ENCODE results near the gene DUS2. TPM values are rescaled to one million over a fixed set of nuclear protein-coding genes. Genes with fewer than 3 reads are reported as not detected.

The DUS2 gene
- 10 to 100 TPM; 34.2 to 35.1 TPM for total RNA-seq

GRCh38 chr16:68022728-68023537 is at the start of gene DUS2, which contains the start of gene DDX28:
Gene DUS2 (plus strand): TSS chr16:68023284. CDS start chr16:68038024, 14,740 bp downstream.
Gene DDX28 (minus strand): TSS chr16:68023232. CDS start chr16:68023202, 30 bp downstream.
- H3K4me3 Mint-ChIP-seq, result peak within 1 kb of the TSS; percentile 87
- intact Hi-C loops (cut with micrococcal nuclease), result no loop called here
- H3K27me3 Mint-ChIP-seq, result no peaks in the 10 kb centered on the region
- peak; percentile 93 for ATAC-seq
- no peak for TF ChIP-seq CTCF (IDR thresholded peaks at IDR 0.05)
- H3K36me3 Mint-ChIP-seq (ENCODE audit: low read depth), result peaks cover 40% of the 10 kb centered on the region
- peaks cover 23% of the 10 kb centered on the region for H3K4me1 Mint-ChIP-seq (ENCODE audit: low read depth)
- H3K9me3 Mint-ChIP-seq, result no peaks in the 10 kb centered on the region
- POLR2A ChIA-PET, result interaction anchor here (0.6 to 3.2 kb wide), 37 partner anchors 10 to 305 kb away, joined by 3 to 26 read pairs (median 4); partner anchors contain the start of genes DPEP2, NFATC3, PSMB10 and SLC12A4
- peak; percentile 95 for DNase-seq
- CTCF ChIA-PET, result interaction anchor here (0.8 to 9.2 kb wide), 12 partner anchors 9 to 205 kb away, joined by 3 to 61 read pairs (median 4); partner anchors contain the start of genes DPEP2 and NRN1L
- H3K27ac Mint-ChIP-seq, result peak within 1 kb of the TSS; percentile 96

- H3K27ac Mint-ChIP-seq, result no peak overlapping the region
- POLR2A ChIA-PET, result no interaction called here
- no peaks in the 10 kb centered on the region for H3K9me3 Mint-ChIP-seq
- no peaks in the 10 kb centered on the region for H3K36me3 Mint-ChIP-seq (ENCODE audit: low read depth)
- ATAC-seq (no peak), DNase-seq (no peak)
- no peak for TF ChIP-seq CTCF (IDR thresholded peaks at IDR 0.05)
- intact Hi-C loops (cut with micrococcal nuclease), result no loop called here
- no peaks in the 10 kb centered on the region for H3K27me3 Mint-ChIP-seq
- CTCF ChIA-PET, result no interaction called here
- H3K4me3 Mint-ChIP-seq, result no peak overlapping the region
- H3K4me1 Mint-ChIP-seq (ENCODE audit: low read depth), result no peaks in the 10 kb centered on the region
Observed at GRCh38 chr16:67975321-67976105, 47.6 kb upstream of the DUS2 start.

GRCh38 chr16:67976205-67976604 is 46.9 kb upstream of the DUS2 start:
- ATAC-seq, result no peak
- no peaks in the 10 kb centered on the region for H3K4me1 Mint-ChIP-seq (ENCODE audit: low read depth)
- intact Hi-C loops (cut with micrococcal nuclease), result no loop called here
- ChIA-PET CTCF (no interaction called here), POLR2A (no interaction called here)
- no peaks in the 10 kb centered on the region for H3K9me3 Mint-ChIP-seq
- DNase-seq, result no peak
- H3K4me3 Mint-ChIP-seq, result no peak overlapping the region
- TF ChIP-seq CTCF (IDR thresholded peaks at IDR 0.05), result no peak
- no peaks in the 10 kb centered on the region for H3K27me3 Mint-ChIP-seq
- no peaks in the 10 kb centered on the region for H3K36me3 Mint-ChIP-seq (ENCODE audit: low read depth)
- no peak overlapping the region for H3K27ac Mint-ChIP-seq

GRCh38 chr16:67977005-67977404 is 46.1 kb upstream of the DUS2 start:
- no peaks in the 10 kb centered on the region for H3K9me3 Mint-ChIP-seq
- H3K4me3 Mint-ChIP-seq, result no peak overlapping the region
- DNase-seq, result no peak
- H3K27ac Mint-ChIP-seq, result no peak overlapping the region
- H3K36me3 Mint-ChIP-seq (ENCODE audit: low read depth), result no peaks in the 10 kb centered on the region
- H3K4me1 Mint-ChIP-seq (ENCODE audit: low read depth), result no peaks in the 10 kb centered on the region
- TF ChIP-seq CTCF (IDR thresholded peaks at IDR 0.05), result no peak
- no peak for ATAC-seq
- intact Hi-C loops (cut with micrococcal nuclease), result no loop called here
- POLR2A ChIA-PET, result interaction anchor here (0.7 to 1.1 kb wide), 2 partner anchors 12 to 45 kb away, joined by 3 to 4 read pairs; no protein-coding TSS in a partner anchor
- no peaks in the 10 kb centered on the region for H3K27me3 Mint-ChIP-seq
- CTCF ChIA-PET, result no interaction called here

Measured in activated CD8-positive, alpha-beta T cell treated with anti-CD3 and anti-CD28 coated beads for 36 hours (primary cell).